HepG2 (cell line): ENCODE data around the gene HES3. TPM values are rescaled to one million over a fixed set of nuclear protein-coding genes. Genes with fewer than 3 reads are reported as not detected.

Source experiments
- CAMTA2 ChIP-seq: sonication (generic); formaldehyde crosslinking; IDR thresholded peaks from 2 replicates; pipeline ENCODE4 v1.4.0; 2020; ENCODE audit warnings: mild to moderate bottlenecking, missing genetic modification reagents, borderline replicate concordance
- CCDC6 ChIP-seq: sonication (generic); formaldehyde crosslinking; IDR thresholded peaks from 2 replicates; pipeline ENCODE4 v1.8.1; 2022; ENCODE audit warnings: mild to moderate bottlenecking, missing genetic modification reagents, moderate library complexity
- HOXA7 ChIP-seq: sonication (generic); formaldehyde crosslinking; IDR thresholded peaks from 2 replicates; pipeline ENCODE4 v1.8.1; 2022; ENCODE audit warnings: mild to moderate bottlenecking, missing genetic modification reagents, moderate library complexity
- KDM2A ChIP-seq: sonication (generic); formaldehyde crosslinking; IDR thresholded peaks from 2 replicates; pipeline ENCODE4 v1.4.0; 2020; ENCODE audit warnings: low read depth, missing genetic modification reagents, borderline replicate concordance
- KLF12 ChIP-seq: sonication (generic); formaldehyde crosslinking; IDR thresholded peaks from 2 replicates; pipeline ENCODE4 v1.4.0; 2020; ENCODE audit warnings: missing genetic modification reagents, borderline replicate concordance
- MIXL1 ChIP-seq: IDR thresholded peaks from 2 replicates; pipeline ENCODE4 v1.6.1; 2016
- PHF8 ChIP-seq: sonication (generic); formaldehyde crosslinking; IDR thresholded peaks from 2 replicates; pipeline ENCODE4 v1.5.0; 2020; ENCODE audit warnings: missing genetic modification reagents
- POLR2A ChIP-seq, 2 experiments: IDR thresholded peaks; 2 replicates each; pipeline ENCODE4 v1.6.1; 2011; ENCODE audit warnings: low read depth in 2 of 2, low read length in 2 of 2, mild to moderate bottlenecking in 1 of 2, moderate library complexity in 1 of 2; ENCODE audit not compliant: insufficient read depth in 1 of 2
- ZFP41 ChIP-seq: sonication (generic); formaldehyde crosslinking; IDR thresholded peaks from 2 replicates; pipeline ENCODE4 v1.4.0; 2020; ENCODE audit warnings: mild to moderate bottlenecking, missing genetic modification reagents, borderline replicate concordance
- ZFP62 ChIP-seq: sonication (generic); formaldehyde crosslinking; IDR thresholded peaks from 2 replicates; pipeline ENCODE4 v1.4.0; 2020; ENCODE audit warnings: missing genetic modification reagents
- ZNF720 ChIP-seq: sonication (generic); formaldehyde crosslinking; IDR thresholded peaks from 2 replicates; pipeline ENCODE4 v1.4.0; 2020; ENCODE audit warnings: missing genetic modification reagents
- polyA plus RNA-seq, 8 experiments: library from polyadenylated mRNA; depleted of rRNA in 3 of 8; stranded (reverse) in 7 of 8; unstranded in 1 of 8; fragments of >200 nt; fragmentation: Illumina TruSeq in 4 of 8; extraction: Trizol in 4 of 8; gene quantifications; 2 replicates each; pipeline versions ENCODE4 v1.2.1 to v1.2.3, GENCODE V29; 2011 to 2016; ENCODE audit warnings: low read depth in 4 of 8, missing spikeins in 1 of 8, mixed read lengths in 1 of 8; ENCODE audit not compliant: insufficient read depth in 1 of 8
- total RNA-seq, 5 experiments: library from RNA; depleted of rRNA; stranded (reverse); fragments of >200 nt; fragmentation: Illumina TruSeq; extraction: Trizol; gene quantifications; 2 replicates each; pipeline ENCODE4 v1.2.3, GENCODE V29; 2016; ENCODE audit warnings: low read depth in 1 of 5
- TF ChIP-seq, protein P1 (sequence below), 2 experiments: sonication (generic) in 1 of 2; formaldehyde crosslinking in 1 of 2; IDR thresholded peaks; 2 replicates each; pipeline versions ENCODE4 v1.4.0 to v1.6.1; 2016 to 2020; ENCODE audit warnings: borderline replicate concordance in 1 of 2, low read depth in 1 of 2, mild to moderate bottlenecking in 1 of 2, missing genetic modification reagents in 1 of 2
- TF ChIP-seq, protein P2 (sequence below): sonication (generic); formaldehyde crosslinking; IDR thresholded peaks from 2 replicates; pipeline ENCODE4 v1.5.1; 2020; ENCODE audit warnings: mild to moderate bottlenecking, missing genetic modification reagents, moderate library complexity
- TF ChIP-seq, protein P3 (sequence below): sonication (generic); formaldehyde crosslinking; IDR thresholded peaks from 2 replicates; pipeline ENCODE4 v1.4.0; 2020; ENCODE audit warnings: missing genetic modification reagents, borderline replicate concordance
- TF ChIP-seq, protein P4 (sequence below): sonication (generic); formaldehyde crosslinking; IDR thresholded peaks from 2 replicates; pipeline ENCODE4 v1.4.0; 2020; ENCODE audit warnings: mild to moderate bottlenecking, missing genetic modification reagents

HES3 gene
- total and polyA plus RNA-seq, 2 of the 13 experiments (the other 11 are each of a cell fraction or from before 2014, with no cell fraction given): not detected

DNA sequence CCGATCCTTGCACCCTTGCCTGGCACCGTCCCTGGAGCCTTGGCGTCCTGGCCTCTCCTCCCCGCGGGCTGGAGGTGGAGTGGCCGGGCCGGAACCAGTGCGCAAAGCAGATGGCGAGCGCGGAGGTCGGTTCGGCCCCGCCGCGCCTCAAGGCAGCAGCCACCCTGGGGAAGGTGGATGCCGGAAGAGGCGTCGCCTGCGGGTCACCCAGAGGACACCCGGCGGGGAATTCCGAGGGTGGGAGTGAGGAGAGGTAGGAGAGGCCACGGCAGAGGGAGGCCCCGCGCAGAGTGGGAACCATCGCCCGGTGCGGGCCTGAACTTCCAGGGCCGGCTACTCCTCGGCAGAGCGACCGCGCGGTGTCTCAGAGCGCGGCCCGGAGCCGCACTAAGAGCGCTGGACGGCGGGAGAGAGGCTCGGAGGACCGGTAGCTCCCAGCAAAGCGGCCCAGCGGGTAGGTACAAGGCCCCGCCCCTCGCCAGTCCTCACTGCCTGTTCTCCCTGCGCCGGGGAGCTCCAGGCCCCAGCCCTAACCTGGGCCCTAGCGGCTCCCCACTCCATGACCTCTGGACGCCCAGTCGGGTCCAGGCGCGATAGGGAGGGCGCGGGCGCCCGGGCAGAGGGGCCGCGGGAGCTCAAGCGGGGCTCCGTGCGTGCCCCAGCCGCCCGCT lies 38.0 kb upstream of the HES3 start, which contains the start of gene RNF207 (continued):
- no peak for TF ChIP-seq ZNF720 (CRISPR knock-in tag)
- TF ChIP-seq ZFP62: no peak
- TF ChIP-seq POLR2A (IDR thresholded peaks at IDR 0.05; ENCODE audit: insufficient read depth in 1 of 2, low read depth in 2 of 2, low read length in 2 of 2): peak; percentile 71 to 81
- TF ChIP-seq, protein P1, sequence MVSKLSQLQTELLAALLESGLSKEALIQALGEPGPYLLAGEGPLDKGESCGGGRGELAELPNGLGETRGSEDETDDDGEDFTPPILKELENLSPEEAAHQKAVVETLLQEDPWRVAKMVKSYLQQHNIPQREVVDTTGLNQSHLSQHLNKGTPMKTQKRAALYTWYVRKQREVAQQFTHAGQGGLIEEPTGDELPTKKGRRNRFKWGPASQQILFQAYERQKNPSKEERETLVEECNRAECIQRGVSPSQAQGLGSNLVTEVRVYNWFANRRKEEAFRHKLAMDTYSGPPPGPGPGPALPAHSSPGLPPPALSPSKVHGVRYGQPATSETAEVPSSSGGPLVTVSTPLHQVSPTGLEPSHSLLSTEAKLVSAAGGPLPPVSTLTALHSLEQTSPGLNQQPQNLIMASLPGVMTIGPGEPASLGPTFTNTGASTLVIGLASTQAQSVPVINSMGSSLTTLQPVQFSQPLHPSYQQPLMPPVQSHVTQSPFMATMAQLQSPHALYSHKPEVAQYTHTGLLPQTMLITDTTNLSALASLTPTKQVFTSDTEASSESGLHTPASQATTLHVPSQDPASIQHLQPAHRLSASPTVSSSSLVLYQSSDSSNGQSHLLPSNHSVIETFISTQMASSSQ (IDR thresholded peaks at IDR 0.05; ENCODE audit: low read depth): no peak
- TF ChIP-seq, protein P1 (CRISPR knock-in tag; IDR thresholded peaks at IDR 0.05; ENCODE audit: borderline replicate concordance): peak; percentile 58; the same call in 1 of the 2 replicates
- TF ChIP-seq KDM2A (CRISPR knock-in tag): peak; percentile 84
- no peak for TF ChIP-seq ZFP41 (CRISPR knock-in tag)
- 0 out of 2 replicates have a peak, but pooled peaks have one; percentile 43 for TF ChIP-seq CCDC6
- TF ChIP-seq CAMTA2 (CRISPR knock-in tag): 0 out of 2 replicates have a peak, but pooled peaks have one; percentile 35
- TF ChIP-seq, protein P2, sequence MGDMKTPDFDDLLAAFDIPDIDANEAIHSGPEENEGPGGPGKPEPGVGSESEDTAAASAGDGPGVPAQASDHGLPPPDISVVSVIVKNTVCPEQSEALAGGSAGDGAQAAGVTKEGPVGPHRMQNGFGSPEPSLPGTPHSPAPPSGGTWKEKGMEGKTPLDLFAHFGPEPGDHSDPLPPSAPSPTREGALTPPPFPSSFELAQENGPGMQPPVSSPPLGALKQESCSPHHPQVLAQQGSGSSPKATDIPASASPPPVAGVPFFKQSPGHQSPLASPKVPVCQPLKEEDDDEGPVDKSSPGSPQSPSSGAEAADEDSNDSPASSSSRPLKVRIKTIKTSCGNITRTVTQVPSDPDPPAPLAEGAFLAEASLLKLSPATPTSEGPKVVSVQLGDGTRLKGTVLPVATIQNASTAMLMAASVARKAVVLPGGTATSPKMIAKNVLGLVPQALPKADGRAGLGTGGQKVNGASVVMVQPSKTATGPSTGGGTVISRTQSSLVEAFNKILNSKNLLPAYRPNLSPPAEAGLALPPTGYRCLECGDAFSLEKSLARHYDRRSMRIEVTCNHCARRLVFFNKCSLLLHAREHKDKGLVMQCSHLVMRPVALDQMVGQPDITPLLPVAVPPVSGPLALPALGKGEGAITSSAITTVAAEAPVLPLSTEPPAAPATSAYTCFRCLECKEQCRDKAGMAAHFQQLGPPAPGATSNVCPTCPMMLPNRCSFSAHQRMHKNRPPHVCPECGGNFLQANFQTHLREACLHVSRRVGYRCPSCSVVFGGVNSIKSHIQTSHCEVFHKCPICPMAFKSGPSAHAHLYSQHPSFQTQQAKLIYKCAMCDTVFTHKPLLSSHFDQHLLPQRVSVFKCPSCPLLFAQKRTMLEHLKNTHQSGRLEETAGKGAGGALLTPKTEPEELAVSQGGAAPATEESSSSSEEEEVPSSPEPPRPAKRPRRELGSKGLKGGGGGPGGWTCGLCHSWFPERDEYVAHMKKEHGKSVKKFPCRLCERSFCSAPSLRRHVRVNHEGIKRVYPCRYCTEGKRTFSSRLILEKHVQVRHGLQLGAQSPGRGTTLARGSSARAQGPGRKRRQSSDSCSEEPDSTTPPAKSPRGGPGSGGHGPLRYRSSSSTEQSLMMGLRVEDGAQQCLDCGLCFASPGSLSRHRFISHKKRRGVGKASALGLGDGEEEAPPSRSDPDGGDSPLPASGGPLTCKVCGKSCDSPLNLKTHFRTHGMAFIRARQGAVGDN (CRISPR knock-in tag): peak; percentile 86
- TF ChIP-seq, protein P3, sequence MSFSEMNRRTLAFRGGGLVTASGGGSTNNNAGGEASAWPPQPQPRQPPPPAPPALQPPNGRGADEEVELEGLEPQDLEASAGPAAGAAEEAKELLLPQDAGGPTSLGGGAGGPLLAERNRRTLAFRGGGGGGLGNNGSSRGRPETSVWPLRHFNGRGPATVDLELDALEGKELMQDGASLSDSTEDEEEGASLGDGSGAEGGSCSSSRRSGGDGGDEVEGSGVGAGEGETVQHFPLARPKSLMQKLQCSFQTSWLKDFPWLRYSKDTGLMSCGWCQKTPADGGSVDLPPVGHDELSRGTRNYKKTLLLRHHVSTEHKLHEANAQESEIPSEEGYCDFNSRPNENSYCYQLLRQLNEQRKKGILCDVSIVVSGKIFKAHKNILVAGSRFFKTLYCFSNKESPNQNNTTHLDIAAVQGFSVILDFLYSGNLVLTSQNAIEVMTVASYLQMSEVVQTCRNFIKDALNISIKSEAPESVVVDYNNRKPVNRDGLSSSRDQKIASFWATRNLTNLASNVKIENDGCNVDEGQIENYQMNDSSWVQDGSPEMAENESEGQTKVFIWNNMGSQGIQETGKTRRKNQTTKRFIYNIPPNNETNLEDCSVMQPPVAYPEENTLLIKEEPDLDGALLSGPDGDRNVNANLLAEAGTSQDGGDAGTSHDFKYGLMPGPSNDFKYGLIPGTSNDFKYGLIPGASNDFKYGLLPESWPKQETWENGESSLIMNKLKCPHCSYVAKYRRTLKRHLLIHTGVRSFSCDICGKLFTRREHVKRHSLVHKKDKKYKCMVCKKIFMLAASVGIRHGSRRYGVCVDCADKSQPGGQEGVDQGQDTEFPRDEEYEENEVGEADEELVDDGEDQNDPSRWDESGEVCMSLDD (CRISPR knock-in tag): no peak
- TF ChIP-seq HOXA7: no peak
- peak; percentile 93 for TF ChIP-seq PHF8 (CRISPR knock-in tag)
- peak; percentile 39; the same call in 1 of the 2 replicates for TF ChIP-seq MIXL1
- TF ChIP-seq, protein P4, sequence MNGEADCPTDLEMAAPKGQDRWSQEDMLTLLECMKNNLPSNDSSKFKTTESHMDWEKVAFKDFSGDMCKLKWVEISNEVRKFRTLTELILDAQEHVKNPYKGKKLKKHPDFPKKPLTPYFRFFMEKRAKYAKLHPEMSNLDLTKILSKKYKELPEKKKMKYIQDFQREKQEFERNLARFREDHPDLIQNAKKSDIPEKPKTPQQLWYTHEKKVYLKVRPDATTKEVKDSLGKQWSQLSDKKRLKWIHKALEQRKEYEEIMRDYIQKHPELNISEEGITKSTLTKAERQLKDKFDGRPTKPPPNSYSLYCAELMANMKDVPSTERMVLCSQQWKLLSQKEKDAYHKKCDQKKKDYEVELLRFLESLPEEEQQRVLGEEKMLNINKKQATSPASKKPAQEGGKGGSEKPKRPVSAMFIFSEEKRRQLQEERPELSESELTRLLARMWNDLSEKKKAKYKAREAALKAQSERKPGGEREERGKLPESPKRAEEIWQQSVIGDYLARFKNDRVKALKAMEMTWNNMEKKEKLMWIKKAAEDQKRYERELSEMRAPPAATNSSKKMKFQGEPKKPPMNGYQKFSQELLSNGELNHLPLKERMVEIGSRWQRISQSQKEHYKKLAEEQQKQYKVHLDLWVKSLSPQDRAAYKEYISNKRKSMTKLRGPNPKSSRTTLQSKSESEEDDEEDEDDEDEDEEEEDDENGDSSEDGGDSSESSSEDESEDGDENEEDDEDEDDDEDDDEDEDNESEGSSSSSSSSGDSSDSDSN: peak; percentile 97
- TF ChIP-seq KLF12 (CRISPR knock-in tag): peak; percentile 86
